ENCODE measurements around the gene CHST11. TPM values are rescaled to one million over a fixed set of nuclear protein-coding genes. Genes with fewer than 3 reads are reported as not detected.

CHST11 gene
- total and polyA plus RNA-seq, 9 of the 15 experiments (the other 6 are each of a cell fraction or from before 2014, with no cell fraction given): 2.3 to 38.7 (median 15.0) TPM

DNA sequence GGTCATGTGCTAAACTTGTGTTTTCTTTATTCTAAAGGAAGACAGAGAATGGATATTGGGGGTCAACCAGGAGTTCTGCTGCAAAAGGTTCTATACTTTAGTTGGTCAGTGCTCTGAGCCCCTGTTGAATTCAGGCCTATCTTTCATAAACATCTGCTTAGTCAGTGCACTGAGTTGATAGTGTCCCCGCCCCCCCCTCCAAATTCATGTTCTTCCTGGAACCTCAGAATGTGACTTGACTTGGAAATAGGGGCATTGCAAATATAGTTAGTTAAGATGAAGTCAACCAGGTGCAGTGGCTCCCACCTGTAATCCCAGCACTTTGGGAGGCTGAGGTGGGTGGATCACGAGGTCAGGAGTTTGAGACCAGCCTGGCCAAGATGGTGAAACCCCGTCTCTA, 23.3 kb downstream of the CHST11 start (continued):
- TF ChIP-seq, protein P1, sequence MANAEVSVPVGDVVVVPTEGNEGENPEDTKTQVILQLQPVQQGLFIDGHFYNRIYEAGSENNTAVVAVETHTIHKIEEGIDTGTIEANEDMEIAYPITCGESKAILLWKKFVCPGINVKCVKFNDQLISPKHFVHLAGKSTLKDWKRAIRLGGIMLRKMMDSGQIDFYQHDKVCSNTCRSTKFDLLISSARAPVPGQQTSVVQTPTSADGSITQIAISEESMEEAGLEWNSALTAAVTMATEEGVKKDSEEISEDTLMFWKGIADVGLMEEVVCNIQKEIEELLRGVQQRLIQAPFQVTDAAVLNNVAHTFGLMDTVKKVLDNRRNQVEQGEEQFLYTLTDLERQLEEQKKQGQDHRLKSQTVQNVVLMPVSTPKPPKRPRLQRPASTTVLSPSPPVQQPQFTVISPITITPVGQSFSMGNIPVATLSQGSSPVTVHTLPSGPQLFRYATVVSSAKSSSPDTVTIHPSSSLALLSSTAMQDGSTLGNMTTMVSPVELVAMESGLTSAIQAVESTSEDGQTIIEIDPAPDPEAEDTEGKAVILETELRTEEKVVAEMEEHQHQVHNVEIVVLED (CRISPR knock-in tag; IDR thresholded peaks at IDR 0.05): no peak
- TF ChIP-seq GATA2 (CRISPR knock-in tag; IDR thresholded peaks at IDR 0.05): 0 out of 2 replicates have a peak, but pooled peaks have one; percentile 13
- 0 out of 2 replicates have a peak, but pooled peaks have one; percentile 47 for TF ChIP-seq CAMTA2 (CRISPR knock-in tag; conservative IDR thresholded peaks at IDR 0.05)
- TF ChIP-seq TEAD2 (tag; IDR thresholded peaks at IDR 0.05): no peak
- no peak for TF ChIP-seq TCF7 (IDR thresholded peaks at IDR 0.05; ENCODE audit: borderline replicate concordance)
- no peak for TF ChIP-seq MYNN (IDR thresholded peaks at IDR 0.05)
- TF ChIP-seq MYNN (CRISPR knock-in tag; IDR thresholded peaks at IDR 0.05): no peak
- TF ChIP-seq PTBP1 (IDR thresholded peaks at IDR 0.05; ENCODE audit: low read depth, low read length): no peak
- TF ChIP-seq HNRNPH1 (optimal IDR thresholded peaks at IDR 0.05; ENCODE audit: low read depth, low read length): no peak
- TF ChIP-seq ETS2 (tag; IDR thresholded peaks at IDR 0.05; ENCODE audit: borderline replicate concordance, poor library complexity, severe bottlenecking): no peak
- no peak for TF ChIP-seq NONO (IDR thresholded peaks at IDR 0.05; ENCODE audit: low read depth in 2 of 2, low read length in 1 of 2)
- TF ChIP-seq, protein P2, sequence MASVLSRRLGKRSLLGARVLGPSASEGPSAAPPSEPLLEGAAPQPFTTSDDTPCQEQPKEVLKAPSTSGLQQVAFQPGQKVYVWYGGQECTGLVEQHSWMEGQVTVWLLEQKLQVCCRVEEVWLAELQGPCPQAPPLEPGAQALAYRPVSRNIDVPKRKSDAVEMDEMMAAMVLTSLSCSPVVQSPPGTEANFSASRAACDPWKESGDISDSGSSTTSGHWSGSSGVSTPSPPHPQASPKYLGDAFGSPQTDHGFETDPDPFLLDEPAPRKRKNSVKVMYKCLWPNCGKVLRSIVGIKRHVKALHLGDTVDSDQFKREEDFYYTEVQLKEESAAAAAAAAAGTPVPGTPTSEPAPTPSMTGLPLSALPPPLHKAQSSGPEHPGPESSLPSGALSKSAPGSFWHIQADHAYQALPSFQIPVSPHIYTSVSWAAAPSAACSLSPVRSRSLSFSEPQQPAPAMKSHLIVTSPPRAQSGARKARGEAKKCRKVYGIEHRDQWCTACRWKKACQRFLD (CRISPR knock-in tag; IDR thresholded peaks at IDR 0.05): no peak
- no peak for TF ChIP-seq GABPB2 (CRISPR knock-in tag; conservative IDR thresholded peaks at IDR 0.05)
- 0 out of 2 replicates have a peak, but pooled peaks have one; percentile 22 for TF ChIP-seq FOSL1 (tag; conservative IDR thresholded peaks at IDR 0.05)
- TF ChIP-seq ZNF384 (IDR thresholded peaks at IDR 0.05; ENCODE audit: low read depth, low read length): no peak
- TF ChIP-seq, protein P3, sequence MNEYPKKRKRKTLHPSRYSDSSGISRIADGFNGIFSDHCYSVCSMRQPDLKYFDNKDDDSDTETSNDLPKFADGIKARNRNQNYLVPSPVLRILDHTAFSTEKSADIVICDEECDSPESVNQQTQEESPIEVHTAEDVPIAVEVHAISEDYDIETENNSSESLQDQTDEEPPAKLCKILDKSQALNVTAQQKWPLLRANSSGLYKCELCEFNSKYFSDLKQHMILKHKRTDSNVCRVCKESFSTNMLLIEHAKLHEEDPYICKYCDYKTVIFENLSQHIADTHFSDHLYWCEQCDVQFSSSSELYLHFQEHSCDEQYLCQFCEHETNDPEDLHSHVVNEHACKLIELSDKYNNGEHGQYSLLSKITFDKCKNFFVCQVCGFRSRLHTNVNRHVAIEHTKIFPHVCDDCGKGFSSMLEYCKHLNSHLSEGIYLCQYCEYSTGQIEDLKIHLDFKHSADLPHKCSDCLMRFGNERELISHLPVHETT (CRISPR knock-in tag; conservative IDR thresholded peaks at IDR 0.05 in 1 of 2, IDR thresholded peaks at IDR 0.05 in 1 of 2): 0 out of 4 replicates have a peak, but pooled peaks of 1 of the 2 experiments have one; percentile 11
- no peak for TF ChIP-seq ARHGAP35 (IDR thresholded peaks at IDR 0.05; ENCODE audit: partially characterized antibody)
- TF ChIP-seq MEF2D (tag; conservative IDR thresholded peaks at IDR 0.05; ENCODE audit: low read depth): no peak
- no peak for TF ChIP-seq RBM25 (IDR thresholded peaks at IDR 0.05; ENCODE audit: low read depth, low read length, severe bottlenecking)
- TF ChIP-seq MAFF (IDR thresholded peaks at IDR 0.05; ENCODE audit: low read length): peak; percentile 64; the same call in 1 of the 2 replicates
- no peak for TF ChIP-seq SP2 (IDR thresholded peaks at IDR 0.05; ENCODE audit: extremely low read depth, low read depth, low read length, poor library complexity, severe bottlenecking)
- TF ChIP-seq TSC22D4 (tag; IDR thresholded peaks at IDR 0.05): no peak
- TF ChIP-seq ZNF282 (CRISPR knock-in tag; IDR thresholded peaks at IDR 0.05): no peak
- no peak for TF ChIP-seq SIX5 (IDR thresholded peaks at IDR 0.05; ENCODE audit: borderline replicate concordance in 1 of 2, insufficient read depth in 1 of 2, low read depth in 1 of 2, low read length in 2 of 2)
- TF ChIP-seq TBL1XR1 (IDR thresholded peaks at IDR 0.05; ENCODE audit: low read length in 2 of 2): peak in 1 of 2 experiments; percentile 42; a peak in 1 of 4 replicates
- TF ChIP-seq ESRRA (IDR thresholded peaks at IDR 0.05; ENCODE audit: borderline replicate concordance, low read depth): no peak; the same call in 1 of the 2 replicates
